ENCODE data around the gene LSM5. TPM values are rescaled to one million over a fixed set of nuclear protein-coding genes. Genes with fewer than 3 reads are reported as not detected.

LSM5 gene
- total RNA-seq, 4 donors from 2014 or later = 10.1 to 15.6 (median 12.6) TPM

GRCh38 chr7:32462451-32462850, 27.7 kb downstream of the LSM5 start:
- Histone ChIP-seq H3K36me3 (no peaks in the 10 kb centered on the region), H3K9me3 (no peaks in the 10 kb centered on the region), H3K4me3 (no peak overlapping the region), H3K27me3 (no peaks in the 10 kb centered on the region), H3K27ac (replicated peaks in 1 of 4) (no peak overlapping the region), H3K4me1 (no peaks in the 10 kb centered on the region)
- TF ChIP-seq POLR2AphosphoS5 (IDR thresholded peaks at IDR 0.05) (no peak), POLR2A (IDR thresholded peaks at IDR 0.05; ENCODE audit: low read depth) (no peak), CTCF (IDR thresholded peaks at IDR 0.05) (no peak), EP300 (IDR thresholded peaks at IDR 0.05) (no peak)
- intact Hi-C loops (cut with DNase I) = no loop called here
- DNase-seq (ENCODE audit: extremely low spot score) = no peak

DNA sequence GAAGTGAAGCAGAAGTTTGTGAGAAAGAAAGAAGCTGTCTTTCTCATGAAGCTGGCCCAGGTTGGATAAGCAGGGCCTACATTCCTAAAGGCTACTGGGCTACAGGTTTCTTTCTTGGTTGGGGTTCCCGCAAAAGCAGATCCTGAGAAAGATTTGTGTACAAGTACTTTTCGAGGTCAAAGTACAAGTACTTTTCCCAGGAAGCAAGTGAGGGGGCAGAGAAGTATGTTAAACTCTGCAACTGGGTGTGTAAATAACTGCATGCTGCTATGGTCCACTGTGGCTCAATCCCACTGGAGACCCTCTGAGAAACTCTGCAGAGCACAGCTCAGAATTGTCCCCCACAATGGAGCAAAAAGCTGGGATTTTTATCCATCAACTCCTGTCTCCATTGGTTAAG, 28.7 kb downstream of the LSM5 start:
- Histone ChIP-seq H3K9me3 (no peaks in the 10 kb centered on the region), H3K36me3 (no peaks in the 10 kb centered on the region), H3K27ac (replicated peaks in 1 of 4) (no peak overlapping the region), H3K4me1 (no peaks in the 10 kb centered on the region), H3K27me3 (no peaks in the 10 kb centered on the region), H3K4me3 (no peak overlapping the region)
- no peak for TF ChIP-seq CTCF (IDR thresholded peaks at IDR 0.05)
- no peak for TF ChIP-seq POLR2A (IDR thresholded peaks at IDR 0.05; ENCODE audit: low read depth)
- no peak for TF ChIP-seq EP300 (IDR thresholded peaks at IDR 0.05)
- TF ChIP-seq POLR2AphosphoS5 (IDR thresholded peaks at IDR 0.05) = no peak
- intact Hi-C loops (cut with DNase I) = no loop called here
- 73% methylated on average over 2 of the region's 2 CpGs for WGBS
- no peak for DNase-seq (ENCODE audit: extremely low spot score)

- H3K27me3 ChIP-seq = no peaks in the 10 kb centered on the region
- TF ChIP-seq POLR2AphosphoS5 (IDR thresholded peaks at IDR 0.05) = no peak
- no peak for TF ChIP-seq EP300 (IDR thresholded peaks at IDR 0.05)
- TF ChIP-seq CTCF (IDR thresholded peaks at IDR 0.05) = no peak
- TF ChIP-seq POLR2A (IDR thresholded peaks at IDR 0.05; ENCODE audit: low read depth) = no peak
- no peak overlapping the region for H3K4me3 ChIP-seq
- no peak for DNase-seq (ENCODE audit: extremely low spot score)
- no peak overlapping the region for H3K27ac ChIP-seq (replicated peaks in 1 of 4)
- H3K36me3 ChIP-seq = no peaks in the 10 kb centered on the region
- no peaks in the 10 kb centered on the region for H3K9me3 ChIP-seq
- intact Hi-C loops (cut with DNase I) = no loop called here
- H3K4me1 ChIP-seq = no peaks in the 10 kb centered on the region
- WGBS = 55% methylated on average over 2 of the region's 2 CpGs
These were observed 30.4 kb downstream of the LSM5 start for GRCh38 chr7:32459788-32460187.

- intact Hi-C loops (cut with DNase I) = no loop called here
- WGBS = 50% methylated on average over 3 of the region's 3 CpGs
- no peaks in the 10 kb centered on the region for H3K27me3 ChIP-seq
These were observed 32.2 kb downstream of the LSM5 start for GRCh38 chr7:32458025-32458424.

More at GRCh38 chr7:32458025-32458424, 32.2 kb downstream of the LSM5 start:
- H3K36me3 ChIP-seq = no peaks in the 10 kb centered on the region
- DNase-seq (ENCODE audit: extremely low spot score) = no peak
- no peaks in the 10 kb centered on the region for H3K4me1 ChIP-seq
- no peak for TF ChIP-seq POLR2AphosphoS5 (IDR thresholded peaks at IDR 0.05)
- no peak for TF ChIP-seq CTCF (IDR thresholded peaks at IDR 0.05)
- no peak for TF ChIP-seq POLR2A (IDR thresholded peaks at IDR 0.05; ENCODE audit: low read depth)
- TF ChIP-seq EP300 (IDR thresholded peaks at IDR 0.05) = no peak
- H3K4me3 ChIP-seq = no peak overlapping the region
- H3K9me3 ChIP-seq = no peaks in the 10 kb centered on the region
- no peak overlapping the region for H3K27ac ChIP-seq (replicated peaks in 1 of 4)
